Measurements from ENCODE around the gene PLXNA4.

The PLXNA4 gene

DNA sequence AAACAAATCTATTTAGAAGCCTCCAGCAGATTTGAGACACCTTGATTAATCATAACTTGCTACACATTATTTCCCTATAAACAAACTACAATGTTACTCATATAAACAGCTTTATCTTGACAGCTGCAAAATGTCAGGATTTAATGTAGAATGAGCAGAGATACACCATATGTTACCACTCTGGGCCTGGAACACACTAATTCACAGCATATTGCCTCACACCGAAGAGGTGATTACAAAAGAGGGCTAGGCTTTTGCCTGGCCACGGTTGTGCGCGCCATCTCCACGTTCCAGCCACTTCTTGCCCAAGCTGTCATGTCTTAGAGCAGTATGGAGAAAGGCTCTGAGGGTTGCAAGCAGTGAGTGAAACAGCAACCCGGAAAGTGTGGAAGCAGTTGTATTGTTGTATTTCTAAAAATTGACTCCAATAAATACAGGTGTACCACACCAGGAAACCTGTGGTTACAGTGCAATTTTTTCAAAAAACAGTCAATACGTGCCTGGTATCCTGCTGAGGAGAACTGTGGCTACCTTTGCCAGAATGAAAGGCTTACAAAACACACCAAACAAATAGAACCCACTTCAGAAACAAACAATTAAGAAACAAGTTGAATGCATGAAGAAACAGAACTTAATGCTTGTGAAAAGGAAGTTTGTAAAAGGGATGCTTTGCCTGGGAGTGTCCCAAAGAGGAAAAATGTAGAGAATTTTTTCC is 498.1 kb downstream of the PLXNA4 start:
- Histone ChIP-seq H3K4me1 (ENCODE audit: insufficient read depth, low read length) (peaks cover 14% of the 10 kb centered on the region), H3K27ac (ENCODE audit: low read depth, low read length) (no peak overlapping the region), H3K27me3 (ENCODE audit: control insufficient read depth in 1 of 2, insufficient read depth in 2 of 2, low read length in 2 of 2) (peaks cover 0 to 7% of the 10 kb centered on the region in 2 donors), H3K9ac (ENCODE audit: low read length) (no peak overlapping the region), H3K36me3 (ENCODE audit: insufficient read depth, low read length) (no peaks in the 10 kb centered on the region), H3K9me3 (ENCODE audit: low read length) (no peaks in the 10 kb centered on the region), H3K4me3 (ENCODE audit: low read depth in 1 of 2, low read length in 2 of 2) (no peak overlapping the region)

DNA sequence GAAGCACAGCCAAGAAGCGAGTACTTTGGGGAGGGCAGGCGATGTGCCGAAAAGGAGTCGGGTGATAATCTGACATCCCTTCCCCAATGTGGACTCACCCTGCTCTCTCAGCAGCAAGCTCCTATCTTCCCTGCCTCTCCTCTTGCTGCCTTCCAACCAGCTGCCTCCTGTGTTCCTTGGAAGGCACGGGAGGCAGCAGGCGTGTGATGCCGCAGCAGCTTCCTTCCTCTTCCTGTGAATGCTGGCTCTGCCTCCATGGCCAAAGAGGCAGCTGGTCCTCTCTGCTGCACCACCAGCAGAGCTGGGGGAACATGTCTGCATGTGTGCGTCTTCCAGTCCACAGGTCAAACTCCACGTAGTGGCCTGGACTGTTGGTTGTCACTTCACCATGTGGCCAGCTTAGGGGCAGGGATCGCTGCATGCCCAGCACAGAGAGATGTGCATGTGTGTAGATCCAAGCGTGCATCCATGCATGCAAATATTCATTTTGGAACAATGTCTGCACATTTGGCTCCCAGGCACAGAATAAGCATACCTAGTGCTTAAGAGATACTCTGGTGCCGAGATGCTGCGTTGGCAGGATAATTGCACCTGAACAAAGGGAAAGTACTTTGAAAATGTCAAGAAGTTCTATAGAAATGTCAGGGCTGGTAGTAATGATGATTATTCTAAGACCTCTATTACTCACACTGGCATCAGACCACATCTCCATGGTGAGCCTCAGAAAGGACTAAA is 499.8 kb downstream of the PLXNA4 start:
- no peak overlapping the region for H3K27ac ChIP-seq (ENCODE audit: low read depth, low read length)
- no peaks in the 10 kb centered on the region for H3K9me3 ChIP-seq (ENCODE audit: low read length)
- H3K27me3 ChIP-seq (ENCODE audit: control insufficient read depth in 1 of 2, insufficient read depth in 2 of 2, low read length in 2 of 2) = peaks cover 0 to 7% of the 10 kb centered on the region in 2 donors
- H3K4me1 ChIP-seq (ENCODE audit: insufficient read depth, low read length) = peaks cover 12% of the 10 kb centered on the region
- no peak overlapping the region for H3K9ac ChIP-seq (ENCODE audit: low read length)
- no peaks in the 10 kb centered on the region for H3K36me3 ChIP-seq (ENCODE audit: insufficient read depth, low read length)
- no peak overlapping the region for H3K4me3 ChIP-seq (ENCODE audit: low read depth in 1 of 2, low read length in 2 of 2)

DNA sequence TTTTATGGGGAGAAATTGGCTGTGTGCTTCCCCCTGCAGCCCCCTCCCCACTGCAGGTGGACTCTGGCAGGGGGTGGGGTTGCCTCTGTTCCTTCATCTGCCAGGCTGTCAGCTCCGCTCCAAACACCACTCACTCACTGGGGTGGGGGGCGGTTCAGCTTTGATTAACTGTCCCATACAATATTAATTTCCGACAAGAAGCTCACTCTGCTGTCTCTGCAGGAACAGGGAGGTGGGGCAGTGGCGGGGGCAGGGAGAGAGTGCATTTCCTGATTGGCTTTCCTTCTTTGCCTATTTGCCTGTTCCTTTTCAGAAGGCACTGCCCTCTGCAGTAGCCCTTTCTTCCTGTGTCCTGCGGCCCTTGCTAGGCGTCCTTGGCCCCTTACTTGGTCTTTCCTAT is 500.8 kb downstream of the PLXNA4 start:
- H3K9me3 ChIP-seq (ENCODE audit: low read length) = no peaks in the 10 kb centered on the region
- no peak overlapping the region for H3K9ac ChIP-seq (ENCODE audit: low read length)
- H3K27ac ChIP-seq (ENCODE audit: low read depth, low read length) = no peak overlapping the region
- H3K4me3 ChIP-seq (ENCODE audit: low read depth in 1 of 2, low read length in 2 of 2) = no peak overlapping the region
- no peaks in the 10 kb centered on the region for H3K36me3 ChIP-seq (ENCODE audit: insufficient read depth, low read length)
- peaks cover 0 to 7% of the 10 kb centered on the region in 2 donors for H3K27me3 ChIP-seq (ENCODE audit: control insufficient read depth in 1 of 2, insufficient read depth in 2 of 2, low read length in 2 of 2)
- H3K4me1 ChIP-seq (ENCODE audit: insufficient read depth, low read length) = peaks cover 3% of the 10 kb centered on the region

DNA sequence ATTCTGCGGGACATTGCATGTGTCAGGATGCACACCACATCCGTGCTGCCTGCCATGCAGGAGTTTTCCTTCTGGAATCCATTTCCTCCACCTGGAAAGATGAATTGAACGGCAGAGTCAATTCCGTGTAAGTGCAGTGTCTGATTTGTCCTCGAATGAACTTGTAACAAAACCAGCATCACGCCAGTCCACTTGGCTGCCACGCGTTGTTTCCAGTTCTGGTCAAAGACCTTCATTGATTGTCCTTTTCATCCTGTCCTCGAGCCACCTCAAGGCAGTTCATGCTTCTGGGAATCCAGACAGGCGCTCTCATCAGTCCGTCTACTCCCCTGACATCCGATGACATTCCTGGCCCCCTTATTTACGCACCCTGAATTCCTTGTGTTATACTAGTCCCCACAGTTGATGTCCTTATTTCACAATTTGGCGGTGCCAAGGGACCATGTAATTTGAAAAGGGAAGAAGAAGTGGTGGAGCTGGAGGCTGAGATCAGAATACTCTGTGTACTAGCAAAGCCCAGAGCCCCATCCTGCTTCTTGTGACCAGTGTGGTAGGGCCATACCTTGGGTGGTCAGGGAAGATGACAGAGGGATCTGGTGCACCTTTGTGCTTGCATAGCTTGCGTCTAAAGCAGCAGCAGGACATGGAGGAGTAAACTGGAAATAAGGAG is 502.2 kb downstream of the PLXNA4 start:
- no peaks in the 10 kb centered on the region for H3K4me1 ChIP-seq (ENCODE audit: insufficient read depth, low read length)
- no peak overlapping the region for H3K4me3 ChIP-seq (ENCODE audit: low read depth in 1 of 2, low read length in 2 of 2)

More for the DNA sequence above, 502.2 kb downstream of the PLXNA4 start:
- Histone ChIP-seq H3K36me3 (ENCODE audit: insufficient read depth, low read length) (no peaks in the 10 kb centered on the region), H3K9me3 (ENCODE audit: low read length) (no peaks in the 10 kb centered on the region), H3K9ac (ENCODE audit: low read length) (no peak overlapping the region), H3K27ac (ENCODE audit: low read depth, low read length) (no peak overlapping the region), H3K27me3 (ENCODE audit: control insufficient read depth in 1 of 2, insufficient read depth in 2 of 2, low read length in 2 of 2) (peaks cover 0 to 7% of the 10 kb centered on the region in 2 donors)

Data from muscle layer of colon (tissue), 2 donors.